ENCODE measurements around the gene PIGQ.

Gene PIGQ

DNA sequence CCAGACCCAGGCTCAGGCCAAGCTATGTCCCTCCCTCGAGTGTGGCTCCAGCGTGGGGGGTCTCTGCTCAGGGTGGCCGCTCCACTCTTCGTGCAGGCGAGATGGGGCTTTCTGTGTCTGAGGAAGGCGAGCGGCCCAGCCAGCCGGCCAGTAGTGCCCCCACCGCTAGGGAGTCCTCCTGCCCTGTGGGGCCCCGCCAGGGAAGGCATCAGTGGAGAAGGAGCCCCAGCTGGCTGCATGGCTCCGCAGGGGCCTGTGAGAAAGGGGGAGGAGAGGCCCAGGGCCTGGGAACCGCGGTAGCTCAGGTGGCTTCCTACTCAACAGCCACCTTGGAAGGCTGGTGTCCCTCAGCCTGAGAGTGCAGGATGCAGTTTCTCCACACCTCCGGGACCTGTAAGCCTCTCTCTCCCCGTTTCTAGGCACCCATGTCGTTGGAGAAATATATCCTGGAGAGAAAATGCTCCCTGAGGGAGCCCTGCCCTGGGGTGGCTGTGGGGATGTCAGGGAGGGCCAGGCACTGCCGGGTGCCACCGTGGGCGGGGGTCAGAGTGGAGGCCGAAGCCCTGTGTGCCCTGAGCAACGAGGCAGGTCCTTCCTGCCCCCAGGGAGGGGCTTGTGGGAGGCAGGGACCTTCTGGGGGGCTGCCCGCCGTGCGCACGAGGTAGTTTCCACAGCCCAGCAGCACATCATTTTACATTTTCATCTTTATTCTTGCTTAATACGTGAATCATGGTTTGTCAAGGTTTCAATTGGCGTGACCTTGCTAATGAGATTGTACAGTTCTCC is 3.3 kb downstream of the PIGQ start:
- no peak for DNase-seq

DNA sequence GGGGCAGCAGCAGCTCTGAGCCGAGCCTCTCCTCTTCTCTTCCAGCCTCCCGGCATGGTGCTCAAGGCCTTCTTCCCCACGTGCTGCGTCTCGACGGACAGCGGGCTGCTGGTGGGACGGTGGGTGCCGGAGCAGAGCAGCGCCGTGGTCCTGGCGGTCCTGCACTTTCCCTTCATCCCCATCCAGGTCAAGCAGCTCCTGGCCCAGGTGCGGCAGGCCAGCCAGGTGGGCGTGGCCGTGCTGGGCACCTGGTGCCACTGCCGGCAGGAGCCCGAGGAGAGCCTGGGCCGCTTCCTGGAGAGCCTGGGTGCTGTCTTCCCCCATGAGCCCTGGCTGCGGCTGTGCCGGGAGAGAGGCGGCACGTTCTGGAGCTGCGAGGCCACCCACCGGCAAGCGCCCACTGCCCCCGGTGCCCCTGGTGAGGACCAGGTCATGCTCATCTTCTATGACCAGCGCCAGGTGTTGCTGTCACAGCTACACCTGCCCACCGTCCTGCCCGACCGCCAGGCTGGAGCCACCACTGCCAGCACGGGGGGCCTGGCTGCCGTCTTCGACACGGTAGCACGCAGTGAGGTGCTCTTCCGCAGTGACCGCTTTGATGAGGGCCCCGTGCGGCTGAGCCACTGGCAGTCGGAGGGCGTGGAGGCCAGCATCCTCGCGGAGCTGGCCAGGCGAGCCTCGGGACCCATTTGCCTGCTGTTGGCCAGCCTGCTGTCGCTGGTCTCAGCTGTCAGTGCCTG is 4.4 kb downstream of the PIGQ start:
- no peak for DNase-seq

DNA sequence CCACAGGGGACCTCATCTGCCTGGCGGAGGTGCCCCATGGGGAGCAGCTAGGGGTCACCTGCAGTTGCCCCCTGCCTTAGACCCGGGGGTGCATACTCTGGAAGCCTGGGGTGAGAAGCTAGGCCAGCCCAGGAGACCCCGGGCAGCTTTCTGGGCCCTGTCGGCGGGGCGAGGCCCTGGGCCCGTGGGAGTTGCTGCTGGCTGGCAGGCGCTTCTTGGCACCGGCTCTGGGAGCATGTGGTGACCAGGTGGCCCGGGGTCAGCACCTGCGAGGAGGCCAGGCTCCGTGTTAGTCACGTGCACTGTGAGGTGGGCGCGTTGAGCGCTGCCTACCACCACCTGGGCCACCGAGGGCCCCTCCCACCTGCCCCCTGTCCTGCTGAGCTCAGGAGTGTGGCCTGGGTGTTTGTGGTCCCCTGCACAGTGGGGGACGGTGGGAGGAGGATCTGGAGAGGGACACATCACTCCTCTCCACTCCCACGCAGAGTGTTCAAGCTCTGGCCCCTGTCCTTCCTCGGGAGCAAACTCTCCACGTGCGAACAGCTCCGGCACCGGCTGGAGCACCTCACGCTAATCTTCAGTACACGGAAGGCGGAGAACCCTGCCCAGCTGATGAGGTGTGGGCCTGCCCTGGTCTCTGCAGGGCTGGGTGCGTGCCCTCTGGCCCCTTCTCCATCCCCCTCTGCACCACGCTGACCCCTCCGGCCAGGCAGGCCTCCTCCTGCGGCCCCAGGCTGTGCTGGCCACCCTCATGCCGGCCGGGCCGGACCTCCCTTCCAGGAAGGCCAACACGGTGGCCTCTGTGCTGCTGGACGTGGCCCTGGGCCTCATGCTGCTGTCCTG is 5.8 kb downstream of the PIGQ start:
- no peak for DNase-seq

DNA sequence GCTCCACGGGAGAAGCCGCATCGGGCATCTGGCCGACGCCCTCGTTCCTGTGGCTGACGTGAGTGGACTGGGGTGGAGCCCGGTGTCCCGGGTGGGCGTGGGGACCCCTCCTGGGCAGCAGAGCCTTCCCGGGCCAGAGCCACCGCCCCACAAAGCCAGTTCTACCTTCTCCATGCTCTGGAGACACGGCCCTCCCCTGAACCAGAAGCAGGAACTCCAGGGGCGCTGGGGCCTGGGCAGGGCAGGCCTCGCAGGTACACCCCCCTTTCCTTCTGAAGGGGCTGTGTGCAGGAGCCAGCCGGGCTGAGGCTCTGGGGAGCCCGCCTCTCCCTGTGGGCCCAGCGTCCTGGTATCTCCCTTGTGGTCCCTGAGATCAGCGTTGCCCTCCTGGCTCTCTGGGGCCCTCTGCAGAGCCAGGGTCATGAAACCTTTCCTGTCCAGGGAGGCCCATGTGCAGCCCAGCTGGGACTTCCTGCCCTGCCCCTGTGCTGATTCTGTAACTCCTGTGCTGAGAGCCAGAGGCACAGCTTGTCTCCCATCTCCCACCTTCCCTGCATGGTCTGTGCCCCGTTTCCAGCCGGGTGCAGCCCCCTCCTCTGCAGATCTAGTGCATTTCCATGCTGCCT is 6.5 kb downstream of the PIGQ start:
- no peak for DNase-seq

DNA sequence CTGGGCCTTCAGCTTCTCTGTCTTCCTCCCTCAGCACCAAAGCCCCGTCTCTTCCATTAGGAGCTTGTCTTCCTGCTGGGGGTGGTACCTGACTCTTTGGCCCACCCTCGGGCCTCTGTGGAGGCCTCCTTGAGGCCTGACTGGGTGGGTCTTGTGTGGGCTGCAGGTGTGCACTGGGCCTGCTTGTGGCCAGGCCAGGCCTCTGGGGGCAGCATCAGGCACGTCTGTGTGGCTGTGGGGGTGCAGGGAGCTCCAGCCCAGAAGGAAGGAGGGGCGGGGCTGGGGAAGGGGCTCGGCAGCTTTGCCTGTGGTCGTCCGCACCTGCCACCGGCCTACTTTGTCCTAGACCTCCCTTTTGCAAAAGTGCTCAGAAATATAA is 7.0 kb downstream of the PIGQ start:
- DNase-seq: no peak

DNA sequence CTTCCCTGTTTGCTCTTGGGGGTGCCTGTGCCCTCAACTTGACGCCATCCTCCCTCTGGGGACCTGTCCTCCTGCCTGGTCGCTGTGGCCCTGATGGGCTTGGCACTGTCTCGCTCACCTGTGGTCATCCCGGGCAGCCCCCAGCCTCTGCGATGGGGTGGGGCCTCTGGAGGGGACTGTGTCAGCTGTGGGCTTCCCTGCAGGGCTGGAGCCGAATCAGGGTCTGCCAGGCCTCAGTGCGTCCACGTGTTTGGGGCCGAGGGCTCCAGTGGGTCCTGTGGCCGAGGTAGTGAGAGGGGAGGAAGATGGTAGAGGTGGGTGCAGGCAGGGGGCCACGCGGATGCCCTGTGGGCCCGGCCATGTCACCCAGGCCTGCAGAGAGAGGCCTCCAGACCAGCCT is 8.0 kb downstream of the PIGQ start:
- no peak for DNase-seq

DNA sequence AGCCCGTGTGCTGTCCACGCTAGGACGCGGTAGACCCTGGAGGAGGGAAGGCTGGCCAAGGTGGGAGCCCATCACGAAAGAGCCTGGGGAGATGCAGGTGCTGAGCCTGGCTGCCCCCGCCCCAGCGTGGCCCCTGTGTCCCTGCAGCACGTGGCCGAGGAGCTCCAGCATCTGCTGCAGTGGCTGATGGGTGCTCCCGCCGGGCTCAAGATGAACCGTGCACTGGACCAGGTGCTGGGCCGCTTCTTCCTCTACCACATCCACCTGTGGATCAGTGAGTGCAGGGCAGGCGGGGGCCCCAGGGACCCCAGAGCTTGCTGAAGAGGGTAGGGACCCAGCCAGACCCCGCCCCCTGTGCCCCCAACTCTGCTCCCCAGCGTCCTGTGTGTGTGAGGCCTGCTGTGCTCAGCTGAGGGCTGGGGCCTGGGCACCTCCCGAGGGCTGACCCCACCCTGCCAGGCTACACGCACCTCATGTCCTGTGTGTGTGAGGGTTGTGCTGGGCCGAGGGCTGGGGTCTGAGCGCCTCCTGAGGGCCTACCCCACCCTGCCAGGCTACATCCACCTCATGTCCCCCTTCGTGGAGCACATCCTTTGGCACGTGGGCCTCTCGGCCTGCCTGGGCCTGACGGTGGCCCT is 8.6 kb downstream of the PIGQ start:
- DNase-seq: no peak

DNA sequence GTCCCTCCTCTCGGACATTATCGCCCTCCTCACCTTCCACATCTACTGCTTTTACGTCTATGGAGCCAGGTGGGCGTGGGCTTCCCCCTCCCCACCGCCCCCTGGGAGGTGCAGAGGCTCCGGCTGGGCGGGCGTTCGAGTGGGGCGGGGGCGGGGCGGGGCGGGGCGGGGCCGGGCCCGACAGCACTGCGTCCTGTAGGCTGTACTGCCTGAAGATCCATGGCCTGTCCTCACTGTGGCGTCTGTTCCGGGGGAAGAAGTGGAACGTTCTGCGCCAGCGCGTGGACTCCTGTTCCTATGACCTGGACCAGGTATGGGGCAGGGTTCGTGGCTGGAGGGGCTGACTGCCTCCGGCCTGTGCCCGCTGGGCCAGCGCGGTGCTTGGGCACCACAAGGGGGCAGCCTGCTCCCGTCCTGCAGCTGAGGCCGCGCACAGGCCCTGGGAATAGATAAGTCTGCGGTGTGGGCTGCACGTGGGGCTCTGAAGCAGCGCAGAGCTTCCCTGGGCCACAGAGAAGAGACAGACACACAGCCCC is 9.2 kb downstream of the PIGQ start:
- DNase-seq: peak; percentile 67

DNA sequence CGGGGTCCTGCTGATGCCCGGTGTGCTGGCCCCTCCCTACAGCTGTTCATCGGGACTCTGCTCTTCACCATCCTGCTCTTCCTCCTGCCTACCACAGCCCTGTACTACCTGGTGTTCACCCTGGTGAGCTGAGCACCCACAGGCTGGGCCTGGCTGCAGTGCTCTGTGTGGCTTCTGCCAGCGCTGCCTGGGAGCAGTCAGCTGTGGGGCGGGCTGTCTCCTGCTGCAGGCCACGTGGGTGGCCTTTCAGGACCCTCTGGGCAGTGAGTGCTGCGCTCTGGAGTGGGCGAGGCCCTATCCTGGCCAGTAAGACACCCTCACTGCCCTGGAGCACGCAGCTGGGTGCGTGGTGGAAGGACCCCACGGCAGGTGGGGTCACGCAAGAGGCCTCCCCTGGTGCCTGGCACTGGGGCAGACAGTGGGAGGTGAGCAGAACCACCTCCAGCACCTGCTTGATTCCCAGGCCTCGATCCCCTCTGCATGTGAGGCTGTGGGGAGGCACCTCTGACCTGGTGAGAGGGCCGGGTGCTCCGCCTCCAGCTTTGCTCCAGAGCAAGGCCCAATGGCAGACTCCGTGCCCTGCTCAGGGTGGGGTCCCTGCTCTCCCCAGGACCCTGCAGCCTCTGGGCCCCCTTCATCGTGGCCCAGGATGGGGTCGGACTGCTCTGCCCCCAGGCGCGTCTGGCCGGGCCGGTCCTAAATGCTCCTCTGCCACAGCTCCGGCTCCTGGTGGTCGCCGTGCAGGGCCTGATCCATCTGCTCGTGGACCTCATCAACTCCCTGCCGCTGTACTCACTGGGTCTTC is 10.6 kb downstream of the PIGQ start:
- DNase-seq: no peak

DNA sequence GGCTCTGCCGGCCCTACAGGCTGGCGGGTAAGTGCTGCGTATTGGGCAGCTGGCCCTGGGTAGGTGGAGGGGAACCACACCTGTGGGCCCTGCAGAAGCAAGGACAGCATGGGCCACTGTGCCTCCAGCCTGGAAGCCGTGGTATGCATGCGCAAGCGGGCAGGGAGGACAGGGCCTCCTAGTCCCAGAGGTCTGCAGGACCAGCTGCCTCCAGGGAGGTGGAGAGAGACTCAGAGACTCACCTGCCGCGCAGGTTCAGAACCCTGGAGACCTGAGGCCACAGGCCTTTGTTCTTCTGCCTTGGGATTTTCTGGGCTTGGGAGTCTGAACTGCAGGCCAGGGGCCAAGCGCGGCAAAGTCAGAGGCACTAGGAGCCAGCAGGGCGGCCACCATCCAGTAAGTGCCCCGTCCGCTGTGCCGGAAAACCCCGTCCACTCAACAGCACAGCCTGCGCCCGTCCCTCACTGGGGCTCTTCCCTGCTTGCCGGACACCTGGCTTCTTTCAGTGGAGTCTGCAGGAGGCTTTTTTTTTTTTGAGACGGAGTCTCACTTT is 11.3 kb downstream of the PIGQ start:
- DNase-seq: no peak

DNA sequence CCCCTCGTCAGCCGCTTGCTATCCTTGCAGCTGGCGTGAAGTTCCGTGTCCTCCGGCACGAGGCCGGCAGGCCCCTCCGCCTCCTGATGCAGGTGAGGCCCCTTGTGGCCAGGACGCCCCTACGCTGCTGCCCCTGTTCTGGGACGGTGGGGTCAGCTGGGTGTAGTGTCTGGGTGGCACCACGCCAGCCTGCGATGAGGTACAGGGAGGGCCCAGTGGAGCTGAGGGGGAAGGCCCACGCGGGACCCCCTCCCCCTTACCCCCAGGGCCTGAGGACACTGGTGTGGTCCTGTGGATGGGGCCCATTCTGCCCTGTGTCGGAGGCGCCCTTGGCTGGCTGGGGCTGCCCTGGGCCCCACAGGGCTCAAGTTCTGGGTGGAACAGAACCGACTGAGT is 12.4 kb downstream of the PIGQ start:
- no peak for DNase-seq

DNA sequence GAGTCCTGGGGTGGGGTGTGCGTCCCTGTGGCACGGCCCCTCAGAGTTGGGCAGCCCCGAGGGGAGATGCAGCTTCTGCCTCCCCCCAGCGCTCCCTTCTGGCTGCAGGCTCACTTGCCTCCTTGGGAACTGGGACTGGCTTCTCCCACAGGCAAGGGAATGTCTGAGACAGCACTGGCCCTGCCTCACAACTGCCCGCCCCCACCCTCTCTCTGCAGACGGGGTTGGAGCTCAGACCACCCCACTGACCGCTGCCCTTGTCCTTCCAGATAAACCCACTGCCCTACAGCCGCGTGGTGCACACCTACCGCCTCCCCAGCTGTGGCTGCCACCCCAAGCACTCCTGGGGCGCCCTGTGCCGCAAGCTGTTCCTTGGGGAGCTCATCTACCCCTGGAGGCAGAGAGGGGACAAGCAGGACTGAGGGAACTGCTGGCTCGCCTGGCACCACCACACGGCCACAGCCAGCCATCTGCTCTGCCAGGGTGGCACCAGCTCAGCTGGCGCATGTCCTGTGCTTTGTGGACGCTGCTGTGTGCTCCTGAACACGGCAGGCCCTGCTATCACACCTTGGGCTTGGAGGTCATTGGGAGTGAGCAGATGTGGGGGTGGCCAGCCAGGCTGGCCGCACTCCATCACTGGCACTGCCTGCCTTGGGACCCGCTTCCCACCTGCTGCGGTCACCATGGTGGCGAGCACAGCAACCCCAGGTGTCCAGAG is 13.0 kb downstream of the PIGQ start:
- no peak for DNase-seq

DNA sequence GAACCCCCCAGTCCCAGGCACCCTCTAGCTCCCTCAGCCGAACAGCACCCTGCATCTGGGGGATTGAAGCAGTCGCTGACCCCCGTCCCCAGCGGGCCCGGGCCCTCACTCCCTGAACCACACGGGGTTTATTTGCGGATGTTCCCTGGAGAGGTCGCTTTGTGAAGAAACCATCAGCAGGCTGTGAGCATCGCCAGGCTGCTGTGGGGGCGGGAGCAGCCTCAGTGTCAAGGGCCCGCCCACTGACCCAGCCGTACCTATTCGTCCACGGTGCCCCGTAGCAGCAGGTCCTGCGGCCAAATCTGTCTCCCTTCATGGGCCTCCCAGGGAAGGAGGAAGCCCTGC is 13.7 kb downstream of the PIGQ start:
- DNase-seq: no peak

DNA sequence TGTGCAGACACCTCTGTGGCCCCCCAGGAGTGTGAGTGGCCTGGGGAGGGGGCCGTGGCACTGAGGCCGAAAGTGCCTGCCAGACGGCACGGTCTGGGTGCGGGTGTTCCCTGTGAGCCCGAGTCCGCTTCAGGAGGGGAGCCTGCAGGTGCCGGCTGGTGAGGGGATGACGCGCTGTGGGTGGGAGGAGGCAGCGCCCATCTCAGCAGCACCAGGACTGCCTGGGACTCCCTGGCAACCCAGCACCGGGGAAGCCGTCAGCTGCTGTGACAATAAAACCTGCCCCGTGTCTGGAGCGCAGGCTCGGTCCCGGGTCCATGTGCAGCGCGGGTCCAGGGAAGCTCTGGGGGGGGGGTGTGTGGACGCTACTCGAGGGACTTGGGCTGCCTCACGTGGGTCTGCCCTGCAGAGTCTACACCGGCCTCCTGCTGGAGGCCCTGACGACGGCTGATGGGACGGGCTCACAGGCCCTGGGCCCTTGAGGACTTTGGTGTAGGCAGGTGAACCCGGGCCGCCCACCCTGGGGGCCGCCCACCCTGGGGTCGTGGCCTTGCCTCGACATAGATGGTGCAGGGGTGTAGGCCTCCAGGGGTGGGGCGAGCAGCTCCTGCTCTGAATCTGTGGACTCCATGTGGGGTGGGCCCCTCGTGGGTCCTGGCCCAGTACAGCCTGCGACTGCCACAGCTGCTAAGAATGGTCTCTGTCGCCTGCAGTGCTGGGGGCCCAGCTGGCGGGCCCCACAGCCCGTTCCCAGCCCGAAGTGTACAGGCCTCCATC is 14.2 kb downstream of the PIGQ start:
- no peak for DNase-seq

DNA sequence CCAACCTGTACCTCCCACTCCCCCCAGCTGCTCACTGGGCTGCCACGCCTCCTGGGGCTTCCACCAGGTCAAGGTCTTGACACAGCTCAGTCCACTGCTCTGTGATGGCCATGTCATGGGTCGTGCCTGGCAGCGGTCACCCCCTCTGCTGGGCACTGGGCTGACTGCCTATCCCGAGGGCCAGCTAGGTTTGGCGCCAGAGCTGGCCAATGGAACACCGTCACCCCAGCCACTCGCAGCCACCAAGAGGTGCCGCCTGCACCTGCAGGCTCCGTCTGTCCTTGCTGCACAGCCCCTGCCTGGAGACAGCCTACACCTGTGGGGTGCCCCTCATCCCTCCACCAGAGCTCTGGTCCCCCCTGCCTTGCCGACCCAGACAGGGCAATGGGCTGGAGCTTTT is 15.6 kb downstream of the PIGQ start:
- DNase-seq: no peak

DNA sequence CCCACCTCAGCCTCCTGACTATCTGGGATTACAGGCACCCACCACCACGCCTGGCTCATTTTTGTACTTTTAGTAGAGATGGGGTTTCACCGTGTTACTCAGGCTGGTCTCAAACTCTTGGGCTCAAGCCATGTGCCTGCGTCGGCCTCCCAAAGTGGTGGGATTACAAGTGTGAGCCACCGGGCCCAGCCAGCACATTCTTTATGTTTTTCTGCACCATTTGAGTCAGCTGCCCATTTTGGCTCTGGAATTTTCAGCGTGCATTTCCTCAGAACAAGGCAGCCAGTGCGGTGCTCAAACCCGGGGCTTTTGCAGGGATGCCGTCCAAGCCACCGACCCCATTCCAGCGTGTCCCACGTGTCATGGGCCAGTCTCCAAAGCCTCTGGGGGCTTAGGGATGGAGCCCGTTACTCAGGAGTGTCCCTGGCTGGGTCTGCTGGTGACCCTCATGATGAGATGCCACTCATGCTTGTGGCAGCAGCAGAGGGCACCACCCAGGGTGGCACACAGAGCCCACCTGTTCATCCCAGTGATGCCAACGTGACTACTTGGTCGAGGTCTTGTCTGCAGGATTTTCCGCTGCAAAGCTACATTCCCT is 16.4 kb downstream of the PIGQ start:
- DNase-seq: no peak

DNA sequence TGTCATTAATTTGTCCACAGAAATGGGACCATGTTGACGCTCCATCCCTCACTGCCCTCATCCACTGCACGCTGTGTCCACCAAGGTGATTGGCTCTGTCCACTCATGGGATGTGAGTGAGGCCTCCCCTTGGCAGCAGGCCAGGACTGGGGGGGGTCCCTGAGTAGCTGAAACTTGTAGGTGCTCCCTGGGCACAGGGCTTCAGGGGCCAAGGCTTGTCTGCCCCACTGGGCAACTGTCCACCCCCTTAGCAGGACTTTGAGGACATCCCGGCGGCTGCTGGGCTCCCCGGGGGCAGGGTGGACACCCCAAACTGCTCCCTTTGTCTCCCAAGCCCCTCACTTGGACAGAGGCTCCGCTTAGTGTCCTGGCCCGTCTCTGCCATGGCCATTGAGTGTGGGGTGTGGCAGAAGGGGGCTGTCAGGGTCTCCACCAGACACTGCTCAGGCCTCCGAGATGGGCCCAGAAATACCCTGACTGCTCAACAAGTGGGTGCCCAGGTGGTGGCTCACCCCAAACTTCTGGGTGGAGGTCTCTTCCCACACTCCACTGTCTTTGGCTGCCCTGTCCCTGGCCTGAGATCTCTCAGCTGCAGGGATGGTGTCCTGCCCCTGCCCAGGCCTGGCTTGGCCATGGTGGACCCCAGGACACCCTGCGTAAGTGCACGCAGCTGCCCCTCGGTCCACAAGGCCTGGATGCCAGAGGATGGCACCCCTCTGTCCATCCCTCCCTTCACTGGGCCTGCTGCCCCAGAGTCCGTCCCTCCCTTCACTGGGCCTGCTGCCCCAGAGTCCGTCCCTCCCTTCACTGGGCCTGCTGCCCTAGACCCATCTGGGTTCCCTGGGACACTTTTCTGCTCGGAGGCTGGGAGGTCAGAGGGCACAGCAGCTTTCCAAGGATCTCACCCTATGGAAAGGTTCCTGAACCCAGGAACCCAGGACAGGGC is 17.1 kb downstream of the PIGQ start:
- no peak for DNase-seq

DNA sequence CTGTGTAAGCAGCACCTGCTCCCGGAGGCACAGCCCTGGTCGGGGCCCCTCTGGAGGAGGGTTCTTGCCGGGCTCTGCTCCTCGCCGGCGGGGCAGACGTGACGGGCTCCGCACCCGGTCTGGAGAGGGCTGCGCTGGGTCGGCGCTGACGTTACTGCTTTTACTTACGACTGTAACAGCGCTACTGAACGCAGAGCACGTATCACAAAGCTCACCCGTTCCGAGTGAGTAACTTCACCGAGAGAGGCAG is 18.8 kb downstream of the PIGQ start:
- peak; percentile 69 for DNase-seq
